Stimulated activated naive CD8-positive, alpha-beta T cell treated with anti-CD3 and anti-CD28 coated beads, Interleukin-15, Interleukin-2, amounts not matched to agents 100 ng/mL and 50 ng/mL, for 24 hours (primary cell): ENCODE results near the gene LTBP4.
"Not testable (repeated sequence)": the region's sequence is repeated elsewhere in the genome, so short reads cannot be mapped to it uniquely, and the experiment has no call there.

ENCODE experiments used
- H3K27ac Mint-ChIP-seq: one replicate; pipeline ENCODE4 v1.8.0; 2021; ENCODE audit warnings: mild to moderate bottlenecking, mixed read lengths
- H3K27me3 Mint-ChIP-seq: one replicate; pipeline ENCODE4 v1.8.0; 2021; ENCODE audit warnings: mixed read lengths
- H3K36me3 Mint-ChIP-seq: one replicate; pipeline ENCODE4 v1.8.0; 2021; ENCODE audit warnings: low read depth, mixed read lengths
- H3K4me1 Mint-ChIP-seq: one replicate; pipeline ENCODE4 v1.8.0; 2021; ENCODE audit warnings: low read depth, mixed read lengths
- H3K4me3 Mint-ChIP-seq: one replicate; pipeline ENCODE4 v1.8.0; 2021; ENCODE audit warnings: mild to moderate bottlenecking, mixed read lengths
- H3K9me3 Mint-ChIP-seq: one replicate; pipeline ENCODE4 v1.8.0; 2021; ENCODE audit warnings: mixed read lengths

LTBP4 gene

GRCh38 chr19:40585982-40586422, 15.2 kb upstream of the LTBP4 start:
- H3K27me3 Mint-ChIP-seq = no peaks in the 10 kb centered on the region
- peaks cover 52% of the 10 kb centered on the region for H3K36me3 Mint-ChIP-seq
- H3K4me1 Mint-ChIP-seq = peaks cover 8% of the 10 kb centered on the region
- H3K4me3 Mint-ChIP-seq = no peak overlapping the region
- H3K27ac Mint-ChIP-seq = no peak overlapping the region
- H3K9me3 Mint-ChIP-seq = no peaks in the 10 kb centered on the region

- no peaks in the 10 kb centered on the region for H3K9me3 Mint-ChIP-seq
- no peak overlapping the region for H3K4me3 Mint-ChIP-seq
- H3K36me3 Mint-ChIP-seq = peaks cover 50% of the 10 kb centered on the region
- H3K27ac Mint-ChIP-seq = no peak overlapping the region
- H3K4me1 Mint-ChIP-seq = peaks cover 8% of the 10 kb centered on the region
- H3K27me3 Mint-ChIP-seq = no peaks in the 10 kb centered on the region
Measured at GRCh38 chr19:40586611-40587010, 14.6 kb upstream of the LTBP4 start.

- Mint-ChIP-seq H3K4me1 (peaks cover 8% of the 10 kb centered on the region), H3K36me3 (peaks cover 47% of the 10 kb centered on the region), H3K27ac (no peak overlapping the region)
Measured at GRCh38 chr19:40588110-40588854, 12.9 kb upstream of the LTBP4 start.

DNA sequence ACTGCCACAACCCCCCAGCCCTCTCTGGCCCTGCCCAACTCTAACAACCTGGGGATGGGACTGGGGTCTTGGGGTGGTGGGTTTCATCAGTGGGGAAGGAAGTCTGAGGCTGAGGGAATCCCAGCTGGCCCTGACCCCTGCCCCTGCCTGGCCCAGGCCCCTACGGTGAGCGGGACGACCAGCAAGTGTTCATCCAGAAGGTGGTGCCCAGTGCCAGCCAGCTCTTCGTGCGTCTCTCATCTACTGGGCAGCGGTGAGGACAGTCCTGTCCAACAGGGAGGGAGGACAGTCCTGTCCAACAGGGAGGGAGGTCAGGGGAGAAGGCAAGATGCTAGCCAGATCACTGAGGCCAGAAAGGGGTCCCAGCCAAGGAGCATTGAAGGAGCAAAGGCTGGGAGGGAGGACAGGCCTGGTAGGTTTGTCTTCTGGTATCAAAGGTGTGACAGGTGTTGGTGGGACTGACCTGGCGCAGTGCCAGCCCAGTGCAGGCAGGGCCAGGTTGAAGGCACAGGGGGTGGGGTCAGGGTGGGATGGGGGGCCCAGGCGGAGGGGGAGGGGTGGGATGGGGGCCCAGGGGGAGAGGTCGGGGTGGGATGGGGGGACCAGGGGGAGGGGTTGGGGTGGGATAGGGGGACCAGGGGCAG, 12.1 kb upstream of the LTBP4 start:
- H3K27me3 Mint-ChIP-seq = no peaks in the 10 kb centered on the region
- H3K9me3 Mint-ChIP-seq = no peaks in the 10 kb centered on the region
- no peak overlapping the region for H3K4me3 Mint-ChIP-seq
- peaks cover 41% of the 10 kb centered on the region for H3K36me3 Mint-ChIP-seq
- H3K4me1 Mint-ChIP-seq = peaks cover 9% of the 10 kb centered on the region
- no peak overlapping the region for H3K27ac Mint-ChIP-seq

More at GRCh38 chr19:40588110-40588854, 12.9 kb upstream of the LTBP4 start:
- Mint-ChIP-seq H3K9me3 (no peaks in the 10 kb centered on the region), H3K27me3 (no peaks in the 10 kb centered on the region), H3K4me3 (no peak overlapping the region)

DNA sequence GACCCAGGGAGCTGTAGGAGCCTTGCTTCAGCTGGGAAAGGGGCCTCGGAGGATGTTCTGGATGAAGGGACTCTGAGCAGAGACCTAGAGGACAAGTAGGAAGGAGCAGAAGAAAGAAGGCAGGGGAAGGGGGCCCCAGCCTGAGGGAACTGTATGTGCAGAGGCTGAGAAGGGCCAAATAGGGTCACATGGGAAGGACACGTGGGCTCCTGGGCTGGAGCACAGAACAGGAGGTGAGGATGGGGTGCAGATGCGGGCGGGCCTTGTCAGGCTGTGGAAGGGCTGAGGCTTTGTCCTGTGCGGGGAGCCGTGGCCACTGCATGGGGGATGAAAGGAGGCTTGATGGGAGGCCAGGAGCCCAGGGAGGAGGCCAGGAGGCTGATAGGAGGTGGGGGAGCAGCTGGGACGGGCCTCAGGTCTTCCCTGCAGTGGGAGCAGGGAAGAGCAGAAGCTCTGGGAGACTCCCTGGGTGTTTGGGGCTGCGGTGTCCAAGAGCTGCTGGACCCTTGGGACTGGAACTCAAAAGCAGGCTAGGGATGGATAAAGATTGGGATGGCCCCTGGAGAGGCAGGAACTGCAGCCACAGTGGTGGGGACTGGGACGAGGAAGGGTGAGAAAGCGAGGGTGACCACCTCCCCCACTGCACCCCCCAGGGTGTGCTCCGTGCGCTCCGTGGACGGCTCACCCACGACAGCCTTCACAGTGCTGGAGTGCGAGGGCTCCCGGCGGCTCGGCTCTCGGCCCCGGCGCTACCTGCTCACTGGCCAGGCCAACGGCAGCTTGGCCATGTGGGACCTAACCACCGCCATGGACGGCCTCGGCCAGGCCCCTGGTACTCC, 11.4 kb upstream of the LTBP4 start:
- H3K27me3 Mint-ChIP-seq = no peaks in the 10 kb centered on the region
- H3K36me3 Mint-ChIP-seq = peaks cover 33% of the 10 kb centered on the region
- no peaks in the 10 kb centered on the region for H3K9me3 Mint-ChIP-seq
- H3K4me3 Mint-ChIP-seq = no peak overlapping the region
- no peak overlapping the region for H3K27ac Mint-ChIP-seq
- H3K4me1 Mint-ChIP-seq = peaks cover 16% of the 10 kb centered on the region

DNA sequence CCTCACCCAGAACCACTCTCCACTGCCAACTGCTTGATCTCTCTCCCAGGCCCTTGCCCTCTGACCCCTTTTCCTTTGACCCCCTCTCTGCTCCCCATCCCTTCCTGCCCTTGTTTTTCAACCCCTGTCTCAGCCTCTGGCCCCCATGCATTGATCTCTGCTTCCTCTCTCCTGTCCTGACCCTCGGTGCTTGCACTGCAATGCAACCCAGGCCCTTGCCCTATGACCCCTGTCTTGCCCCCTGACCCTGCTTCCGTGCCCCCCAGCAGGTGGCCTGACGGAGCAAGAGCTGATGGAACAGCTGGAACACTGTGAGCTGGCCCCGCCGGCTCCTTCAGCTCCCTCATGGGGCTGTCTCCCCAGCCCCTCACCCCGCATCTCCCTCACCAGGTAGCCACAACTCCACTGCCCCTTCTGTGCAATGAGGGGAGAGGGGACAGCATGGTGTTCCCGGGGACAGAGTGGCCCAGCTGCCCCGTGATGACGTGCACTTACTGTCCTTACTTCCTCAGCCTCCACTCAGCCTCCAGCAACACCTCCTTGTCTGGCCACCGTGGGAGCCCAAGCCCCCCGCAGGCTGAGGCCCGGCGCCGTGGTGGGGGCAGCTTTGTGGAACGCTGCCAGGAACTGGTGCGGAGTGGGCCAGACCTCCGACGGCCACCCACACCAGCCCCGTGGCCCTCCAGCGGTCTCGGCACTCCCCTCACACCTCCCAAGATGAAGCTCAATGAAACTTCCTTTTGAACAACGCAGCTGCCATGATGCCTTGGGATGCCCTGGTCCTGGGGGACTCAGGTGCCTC, 10.5 kb upstream of the LTBP4 start:
- Mint-ChIP-seq H3K4me1 (peaks cover 18% of the 10 kb centered on the region), H3K27me3 (no peaks in the 10 kb centered on the region), H3K9me3 (no peaks in the 10 kb centered on the region), H3K27ac (no peak overlapping the region), H3K4me3 (no peak overlapping the region), H3K36me3 (peaks cover 29% of the 10 kb centered on the region)

DNA sequence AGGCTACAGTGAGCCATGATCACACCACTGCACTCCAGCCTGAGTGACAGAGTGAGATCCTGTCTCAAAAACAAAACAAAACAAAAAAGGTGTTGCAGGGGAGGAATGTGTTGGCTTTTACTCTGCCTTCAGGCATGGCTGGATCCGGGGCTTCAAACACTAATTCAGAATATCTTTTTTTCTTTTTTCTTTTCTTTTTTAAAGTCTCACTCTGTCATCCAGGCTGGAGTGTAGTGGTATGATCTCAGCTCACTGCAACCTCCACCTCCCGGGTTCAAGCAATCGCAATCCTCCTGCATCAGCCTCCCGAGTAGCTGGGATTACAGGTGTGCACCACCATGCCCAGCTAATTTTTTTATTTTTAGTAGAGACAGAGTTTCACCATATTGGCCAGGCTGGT, 9.4 kb upstream of the LTBP4 start:
- not testable (repeated sequence) for H3K4me3 Mint-ChIP-seq, H3K27me3 Mint-ChIP-seq, H3K27ac Mint-ChIP-seq, H3K9me3 Mint-ChIP-seq
- Mint-ChIP-seq H3K4me1 (peaks cover 11% of the 10 kb centered on the region), H3K36me3 (peaks cover 20% of the 10 kb centered on the region)

GRCh38 chr19:40592170-40592569, 9.0 kb upstream of the LTBP4 start:
- Mint-ChIP-seq H3K27ac (peak overlapping the region; percentile 21), H3K4me1 (peaks cover 11% of the 10 kb centered on the region), H3K9me3 (no peaks in the 10 kb centered on the region), H3K4me3 (no peak overlapping the region), H3K27me3 (peaks cover 4% of the 10 kb centered on the region), H3K36me3 (peaks cover 16% of the 10 kb centered on the region)

GRCh38 chr19:40594255-40594654, 6.9 kb upstream of the LTBP4 start:
- peaks cover 29% of the 10 kb centered on the region for H3K4me1 Mint-ChIP-seq
- no peak overlapping the region for H3K4me3 Mint-ChIP-seq
- peaks cover 19% of the 10 kb centered on the region for H3K27me3 Mint-ChIP-seq
- peaks cover 10% of the 10 kb centered on the region for H3K36me3 Mint-ChIP-seq
- no peak overlapping the region for H3K27ac Mint-ChIP-seq
- no peaks in the 10 kb centered on the region for H3K9me3 Mint-ChIP-seq

DNA sequence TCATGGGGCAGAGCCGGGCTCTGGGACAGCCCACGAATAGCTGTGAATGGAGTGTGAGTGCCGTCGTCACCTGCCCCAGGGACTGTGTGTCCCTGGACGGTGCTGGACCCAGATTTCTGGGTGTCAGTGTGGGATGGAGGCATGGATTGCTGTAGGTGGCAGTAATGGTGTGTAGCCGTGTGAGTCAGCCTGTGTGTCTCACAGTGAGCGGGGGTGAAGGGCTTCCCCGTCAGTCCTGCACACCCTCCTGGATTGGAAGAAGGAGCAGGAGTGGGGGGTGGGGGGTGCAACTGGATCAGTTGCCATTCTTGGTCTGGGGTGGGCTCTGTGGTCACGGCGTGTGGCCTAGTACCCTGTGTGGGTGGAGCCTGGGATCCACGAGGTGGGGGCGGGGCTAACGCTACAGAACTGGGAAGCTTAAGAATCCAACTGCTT, 6.5 kb upstream of the LTBP4 start:
- peaks cover 10% of the 10 kb centered on the region for H3K36me3 Mint-ChIP-seq
- H3K27me3 Mint-ChIP-seq = peaks cover 23% of the 10 kb centered on the region
- H3K4me1 Mint-ChIP-seq = peaks cover 33% of the 10 kb centered on the region
- no peak overlapping the region for H3K27ac Mint-ChIP-seq
- no peak overlapping the region for H3K4me3 Mint-ChIP-seq
- H3K9me3 Mint-ChIP-seq = no peaks in the 10 kb centered on the region

DNA sequence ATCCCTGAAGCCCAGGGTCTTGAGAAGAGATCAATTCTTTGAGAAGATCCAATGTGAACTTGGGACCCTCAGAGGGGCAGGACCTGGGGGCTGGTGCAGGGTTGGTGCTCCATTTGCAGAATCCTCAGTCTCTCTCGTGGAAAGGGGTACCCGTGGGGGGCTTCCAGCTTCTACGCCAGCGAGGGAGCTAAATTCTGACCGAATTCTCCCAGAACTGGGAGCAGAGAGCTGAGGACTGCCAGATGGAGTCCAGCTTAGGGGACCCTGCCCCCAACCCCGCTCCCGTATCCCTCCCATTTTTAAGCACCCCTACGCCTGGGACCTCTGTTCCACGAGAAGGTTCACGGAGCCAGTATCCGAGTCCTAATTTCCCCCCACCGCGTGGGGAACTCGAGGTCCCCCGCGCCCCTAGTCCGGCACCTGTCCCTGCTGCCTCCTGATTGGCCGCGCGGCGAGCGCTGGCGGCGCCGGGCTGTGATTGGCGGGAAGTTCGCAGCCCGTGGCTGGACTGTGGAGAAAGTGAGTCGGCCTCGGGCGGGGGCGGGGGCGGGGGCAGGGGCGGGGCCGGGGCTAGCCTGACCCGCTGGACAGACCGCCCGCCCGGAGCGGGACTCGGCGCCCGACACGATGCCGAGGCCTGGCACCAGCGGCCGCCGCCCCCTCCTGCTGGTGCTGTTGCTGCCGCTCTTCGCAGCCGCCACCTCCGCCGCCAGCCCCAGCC, 4.4 kb upstream of the LTBP4 start:
- Mint-ChIP-seq H3K36me3 (peaks cover 5% of the 10 kb centered on the region), H3K4me1 (peaks cover 45% of the 10 kb centered on the region), H3K9me3 (no peaks in the 10 kb centered on the region), H3K27me3 (peaks cover 34% of the 10 kb centered on the region), H3K27ac (no peak overlapping the region), H3K4me3 (no peak overlapping the region)

- Mint-ChIP-seq H3K9me3 (no peaks in the 10 kb centered on the region), H3K27me3 (peaks cover 35% of the 10 kb centered on the region), H3K4me3 (peak overlapping the region; percentile 1), H3K36me3 (no peaks in the 10 kb centered on the region), H3K4me1 (peaks cover 49% of the 10 kb centered on the region), H3K27ac (no peak overlapping the region)
Measured at GRCh38 chr19:40597329-40597838, 3.8 kb upstream of the LTBP4 start.

DNA sequence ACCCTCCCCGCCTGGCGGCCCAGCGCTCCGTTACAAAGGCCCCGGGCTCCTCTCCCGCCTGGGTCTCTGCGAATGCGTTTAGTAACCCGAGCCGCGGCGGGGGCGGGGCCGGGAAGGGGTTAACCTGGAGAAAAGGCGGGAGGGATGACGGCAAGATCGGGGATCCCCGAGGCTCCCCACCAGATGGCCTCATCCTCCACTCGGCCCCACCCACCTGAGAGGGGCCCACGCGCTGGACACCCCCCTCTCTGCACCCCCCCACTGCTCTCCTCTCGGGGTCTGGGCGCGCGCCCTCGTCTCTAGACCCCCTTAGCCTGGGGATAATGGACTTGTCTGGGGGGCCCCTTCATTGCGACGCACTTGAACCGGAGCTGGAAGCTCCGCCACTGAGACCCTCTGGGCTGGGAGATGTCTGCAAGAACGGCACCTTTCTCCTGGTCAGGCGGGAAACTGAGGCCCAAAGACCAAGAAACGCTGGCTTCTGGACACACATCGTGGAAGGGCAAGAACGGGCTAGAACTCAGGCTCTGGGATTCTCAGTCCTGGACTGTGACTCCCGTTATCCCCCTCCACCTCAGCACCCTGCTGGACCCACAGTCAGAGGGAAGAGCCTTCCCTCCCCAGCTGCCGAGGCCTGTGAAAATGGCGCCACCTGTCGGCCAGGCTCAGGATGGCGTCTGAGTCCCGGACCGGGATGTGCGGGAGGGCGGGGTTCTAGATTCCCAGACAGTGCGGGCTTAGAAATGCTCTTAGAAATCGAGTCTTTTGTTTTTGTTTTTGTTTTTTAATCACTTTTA, 2.9 kb upstream of the LTBP4 start:
- peaks cover 35% of the 10 kb centered on the region for H3K27me3 Mint-ChIP-seq
- peaks cover 56% of the 10 kb centered on the region for H3K4me1 Mint-ChIP-seq
- H3K9me3 Mint-ChIP-seq = no peaks in the 10 kb centered on the region
- H3K4me3 Mint-ChIP-seq = no peak overlapping the region
- no peak overlapping the region for H3K27ac Mint-ChIP-seq
- H3K36me3 Mint-ChIP-seq = no peaks in the 10 kb centered on the region
